Stimulated activated CD4-positive, alpha-beta T cell treated with anti-CD3 and anti-CD28 coated beads, Interleukin-1b, Interleukin-23, amount 100 ng/mL, for 1 hour (primary cell): ENCODE results near the gene ACTR1A.
A peak's percentile ranks its signal among the peaks of the same experiment; 100 is the strongest.
"Not testable (repeated sequence)": the region's sequence is repeated elsewhere in the genome, so short reads cannot be mapped to it uniquely, and the experiment has no call there.

ENCODE experiments used
- DNase-seq, 2 donors: peaks; one replicate each; pipeline ENCODE4 v3.0.0-alpha.2; 2020; ENCODE audit warnings: low read depth in 2 of 2

ACTR1A gene

DNA sequence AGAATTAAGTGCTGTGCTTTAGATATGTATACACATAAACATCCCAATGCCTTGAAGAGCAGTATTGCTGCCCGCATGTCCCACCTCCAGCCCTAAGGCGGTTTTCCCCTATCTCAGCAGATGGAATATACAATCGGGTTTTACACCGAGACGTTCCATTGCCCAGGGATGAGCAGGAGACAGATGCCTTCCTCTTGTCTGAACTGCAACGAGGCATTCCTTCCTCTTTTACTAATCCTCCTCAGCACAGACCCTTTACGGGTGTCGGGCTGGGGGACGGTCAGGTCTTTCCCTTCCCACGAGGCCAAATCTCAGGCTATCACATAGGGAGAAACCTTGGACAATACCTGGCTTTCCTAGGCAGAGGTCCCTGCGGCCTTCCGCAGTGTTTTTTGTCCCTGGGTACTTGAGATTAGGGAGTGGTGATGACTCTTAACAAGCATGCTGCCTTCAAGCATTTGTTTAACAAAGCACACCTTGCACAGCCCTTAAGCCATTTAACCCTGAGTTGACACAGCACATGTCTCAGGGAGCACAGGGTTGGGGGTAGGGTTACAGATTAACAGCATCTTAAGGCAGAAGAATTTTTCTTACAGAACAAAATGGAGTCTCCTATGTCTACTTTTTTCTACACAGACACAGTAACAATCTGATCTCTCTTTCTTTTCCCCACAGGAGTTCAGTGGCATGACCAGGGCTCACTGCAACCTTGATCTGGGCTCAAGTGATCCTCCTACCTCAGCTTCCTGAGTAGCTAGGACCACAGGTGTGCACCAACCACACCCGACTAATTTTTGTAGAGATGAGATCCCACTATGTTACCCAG is 47.6 kb downstream of the ACTR1A start:
- not testable (repeated sequence) for DNase-seq

DNA sequence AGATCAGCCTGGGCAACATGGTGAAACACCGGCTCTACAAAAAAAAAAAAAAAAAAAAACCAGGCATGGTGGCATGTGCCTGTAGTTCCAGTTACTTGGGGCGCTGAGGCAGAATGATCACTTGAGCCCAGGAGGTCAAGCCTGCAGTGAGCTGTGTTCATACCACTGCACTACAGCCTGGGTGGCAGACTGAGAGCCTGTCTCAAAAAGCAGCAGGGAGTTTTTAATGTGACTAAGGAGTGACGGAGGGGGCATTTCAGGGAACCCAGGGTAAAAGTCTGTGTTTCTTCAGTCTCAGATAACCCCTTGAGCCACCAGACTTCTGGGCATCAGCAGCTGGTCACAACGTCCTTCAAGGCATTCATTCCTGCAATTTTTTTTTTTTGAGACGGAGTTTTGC is 49.0 kb downstream of the ACTR1A start:
- DNase-seq, result no peak

DNA sequence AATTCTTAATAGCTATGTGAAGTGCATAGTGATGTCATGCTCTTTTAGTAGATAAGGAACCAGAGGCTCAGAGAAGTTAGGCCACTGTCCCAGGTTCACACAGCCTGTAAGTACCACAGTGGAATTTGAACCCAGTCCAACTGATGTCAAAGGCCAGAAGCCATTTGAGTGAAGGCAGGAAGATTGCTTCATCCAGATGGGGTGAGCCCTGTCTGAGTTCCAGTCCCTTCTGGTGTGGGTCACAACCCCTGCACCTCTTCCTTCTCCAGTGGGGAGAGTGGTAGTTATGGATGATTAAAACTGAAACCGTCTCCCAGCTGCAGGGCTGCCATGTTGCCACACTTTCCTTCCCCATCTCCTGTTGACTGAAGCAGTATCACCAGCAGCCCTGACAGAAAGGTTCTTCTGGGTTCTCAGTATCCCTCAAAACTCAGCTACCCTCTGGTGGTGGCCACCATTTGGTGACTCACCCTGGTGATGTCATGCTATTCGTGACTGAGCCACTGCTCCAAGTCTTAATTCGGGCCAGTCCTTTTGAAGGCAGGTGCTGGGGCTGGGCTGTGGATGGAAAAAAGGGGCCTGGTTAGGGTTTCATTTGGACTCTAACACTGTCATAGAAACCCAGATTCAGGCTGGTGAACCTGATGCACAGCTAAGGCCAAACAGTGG is 49.7 kb downstream of the ACTR1A start:
- DNase-seq, result no peak

DNA sequence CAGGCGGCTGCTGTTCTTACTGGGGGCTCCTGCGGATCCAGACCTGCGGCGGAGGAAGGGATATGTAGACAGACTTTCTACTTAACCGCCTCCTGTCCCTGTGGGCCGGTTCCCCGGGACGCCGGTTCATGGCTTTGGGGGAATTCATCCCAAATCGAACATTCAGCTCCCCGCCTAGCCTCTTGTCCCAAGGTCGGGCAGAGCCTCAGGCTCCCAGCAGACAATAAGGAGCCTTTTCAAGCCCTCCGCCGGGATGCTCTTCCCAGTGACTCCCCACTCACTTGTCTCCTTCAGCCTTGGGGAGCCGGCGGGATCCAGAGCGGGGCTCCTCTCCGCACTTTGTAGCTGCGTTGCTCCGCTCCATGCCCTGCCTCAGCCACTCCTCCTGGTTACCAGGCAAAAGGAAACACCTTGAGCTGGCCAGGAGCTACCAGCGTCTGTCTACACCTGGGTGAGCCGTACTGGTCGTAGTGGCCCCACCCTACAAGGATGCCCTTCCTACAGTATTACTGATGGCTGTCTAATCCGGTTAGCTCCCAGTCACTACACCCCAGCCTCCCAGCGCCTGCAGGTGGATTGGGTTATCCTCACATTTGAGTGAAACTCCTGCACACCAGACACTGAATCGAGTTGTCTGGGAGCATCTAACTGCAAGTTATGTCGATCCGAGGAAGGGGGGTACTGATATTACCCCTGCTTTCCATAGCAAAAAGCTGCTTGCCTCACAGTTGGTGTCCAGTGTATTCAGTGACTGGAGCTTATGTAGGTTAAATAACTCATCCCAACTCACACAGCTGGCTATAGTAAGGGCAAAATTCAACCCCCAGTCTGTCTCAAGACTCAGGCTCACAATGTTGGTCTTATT is 51.2 kb downstream of the ACTR1A start, which contains the start of gene C10orf95:
Gene C10orf95 (minus strand): TSS at position 439 of the 865 bp plus-strand sequence. CDS start 450 bp downstream, outside the sequence.
- DNase-seq, result no peak

DNA sequence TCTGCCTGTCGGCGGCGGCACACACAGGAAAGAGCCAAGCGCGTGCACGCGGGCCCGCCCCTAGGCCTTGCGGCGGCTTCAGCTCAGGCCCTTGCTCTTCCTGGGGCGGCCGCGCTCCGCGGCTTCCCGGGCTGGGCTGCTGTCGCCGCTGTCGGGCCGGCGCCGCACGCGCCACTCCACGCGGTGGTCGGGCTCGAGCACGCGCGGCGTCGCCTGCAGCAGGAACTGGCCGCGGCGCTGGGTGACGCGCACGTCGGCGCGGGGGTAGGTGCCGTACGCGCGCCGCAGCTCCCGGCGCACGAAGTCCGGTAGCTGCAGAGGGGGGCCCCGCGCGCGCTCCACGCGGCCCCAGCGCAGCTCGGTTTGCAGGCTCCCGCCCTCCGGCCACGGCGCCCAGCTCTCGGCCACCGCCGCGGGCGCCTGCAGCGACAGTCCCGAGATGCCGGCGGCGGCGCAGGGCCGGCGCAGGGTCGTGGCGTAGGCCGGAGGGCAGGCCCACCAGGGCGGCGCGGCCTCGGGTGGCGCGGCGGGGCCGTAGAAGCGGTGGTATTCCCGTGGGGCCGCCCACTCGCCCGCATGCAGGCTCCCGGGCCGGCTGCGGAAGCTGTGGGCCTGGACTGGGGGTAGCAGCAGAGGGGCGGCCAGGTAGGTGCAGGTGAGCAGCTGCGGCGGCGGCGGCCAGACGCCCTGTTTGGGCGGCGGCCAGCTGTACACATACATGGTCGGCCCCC is 52.0 kb downstream of the ACTR1A start:
- DNase-seq, result peak; percentile 59 to 73

DNA sequence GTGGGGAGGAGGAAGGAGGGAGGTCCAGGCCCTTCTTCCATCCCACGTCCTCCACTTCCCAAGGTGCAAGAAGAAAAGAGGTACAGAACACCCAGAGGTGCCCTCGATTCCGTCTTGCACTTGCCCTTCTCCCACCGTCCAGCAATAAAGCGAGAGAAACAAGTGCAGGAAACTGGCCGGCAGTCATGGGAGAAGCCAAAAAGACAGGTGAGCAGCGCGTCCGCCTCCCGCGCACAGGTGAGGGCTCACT is 52.5 kb downstream of the ACTR1A start:
- DNase-seq, result no peak

DNA sequence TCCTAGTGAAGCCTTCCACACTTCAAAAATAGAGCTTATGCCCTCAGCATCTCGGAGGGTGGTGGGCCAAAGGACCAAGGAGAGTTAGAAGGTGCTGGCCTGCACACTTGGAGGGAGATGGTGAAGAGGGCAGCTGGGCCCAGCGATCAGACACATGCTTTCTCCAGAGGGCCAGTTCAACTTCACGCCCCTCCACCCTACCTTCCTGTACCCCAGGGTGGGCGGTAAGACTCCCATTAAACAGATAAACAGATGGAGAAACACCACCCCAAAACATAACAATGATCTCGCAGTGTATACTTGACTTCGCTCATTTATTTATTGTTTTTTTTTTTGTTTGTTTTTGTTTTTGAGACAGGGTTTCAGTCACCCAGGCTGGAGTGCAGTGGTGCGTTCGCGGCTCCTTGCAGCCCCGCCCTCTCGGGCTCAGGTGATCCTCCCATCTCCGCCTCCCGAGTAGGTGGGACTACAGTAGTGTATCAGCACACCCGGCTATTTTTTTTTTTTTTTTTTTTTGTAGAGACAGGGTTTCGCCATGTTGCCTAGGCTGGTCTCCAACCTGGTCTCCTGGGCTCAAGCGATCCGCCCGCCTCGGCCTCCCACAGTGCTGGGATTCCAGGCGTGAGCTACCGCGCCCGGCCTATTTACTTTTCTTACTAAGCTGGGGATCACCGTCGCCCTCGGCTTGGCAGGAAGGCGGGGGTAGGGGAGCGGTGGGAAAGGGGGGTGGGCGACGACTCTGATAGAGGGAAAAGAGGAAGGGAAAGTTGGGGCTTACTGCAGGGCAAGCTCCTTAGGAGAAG is 53.0 kb downstream of the ACTR1A start:
- peak; percentile 56 to 65 for DNase-seq

DNA sequence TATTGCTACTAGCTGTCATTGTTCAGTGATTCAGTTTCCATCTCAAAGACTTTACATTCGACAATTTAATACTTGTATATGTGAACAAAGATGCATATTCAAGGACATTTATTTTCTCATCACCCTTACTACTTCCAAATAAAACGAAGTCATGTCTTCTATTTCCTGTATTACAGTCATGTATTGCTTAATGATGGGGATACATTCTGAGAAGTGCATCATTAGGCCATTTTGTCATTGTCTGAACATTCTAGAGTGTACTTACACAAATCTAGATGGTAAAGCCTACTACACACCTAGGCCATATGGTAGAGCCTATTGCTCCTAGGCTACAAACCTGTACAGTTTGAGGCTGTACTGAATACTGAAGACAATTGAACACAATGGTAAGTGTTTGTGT is 57.7 kb downstream of the ACTR1A start:
- DNase-seq, result no peak

DNA sequence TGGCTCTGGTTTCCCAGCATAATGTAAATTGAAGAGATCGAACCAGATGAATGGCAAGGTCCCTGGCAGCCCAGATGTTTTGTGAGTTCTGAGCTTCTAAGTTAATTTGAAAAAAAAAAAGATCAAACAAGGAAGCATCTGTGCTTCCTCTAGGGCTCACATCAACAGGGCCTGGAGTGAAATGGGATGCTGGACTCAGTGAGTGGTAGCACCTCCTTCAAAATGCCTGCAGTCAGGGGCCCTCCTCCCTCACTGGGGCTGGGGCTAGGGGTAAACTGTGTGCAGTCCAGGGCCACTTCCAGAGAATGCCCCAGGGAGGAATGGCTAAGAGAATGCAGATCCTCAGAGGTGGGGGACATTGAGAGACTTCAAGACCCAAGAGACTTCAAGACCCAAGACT is 64.1 kb downstream of the ACTR1A start:
- DNase-seq, result no peak

DNA sequence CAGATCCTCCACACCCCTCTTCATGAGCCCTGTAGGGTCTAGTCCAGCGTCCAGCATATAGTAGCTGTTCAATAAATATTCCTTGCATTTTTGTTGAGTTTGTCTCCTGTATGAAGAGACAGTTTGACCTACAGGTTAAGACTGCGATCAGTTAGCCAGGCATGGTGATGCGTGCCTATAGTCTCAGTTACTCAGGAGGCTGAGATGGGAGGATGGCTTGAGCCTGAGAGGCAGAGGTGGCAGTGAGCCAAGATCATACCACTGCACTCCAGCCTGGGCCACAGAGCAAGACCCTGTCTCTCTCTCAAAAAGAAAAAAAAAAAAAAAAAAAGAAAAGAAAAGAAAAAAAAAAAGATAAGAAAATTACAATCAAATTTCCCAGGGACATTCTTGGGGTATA is 65.0 kb downstream of the ACTR1A start:
- DNase-seq, result no peak

DNA sequence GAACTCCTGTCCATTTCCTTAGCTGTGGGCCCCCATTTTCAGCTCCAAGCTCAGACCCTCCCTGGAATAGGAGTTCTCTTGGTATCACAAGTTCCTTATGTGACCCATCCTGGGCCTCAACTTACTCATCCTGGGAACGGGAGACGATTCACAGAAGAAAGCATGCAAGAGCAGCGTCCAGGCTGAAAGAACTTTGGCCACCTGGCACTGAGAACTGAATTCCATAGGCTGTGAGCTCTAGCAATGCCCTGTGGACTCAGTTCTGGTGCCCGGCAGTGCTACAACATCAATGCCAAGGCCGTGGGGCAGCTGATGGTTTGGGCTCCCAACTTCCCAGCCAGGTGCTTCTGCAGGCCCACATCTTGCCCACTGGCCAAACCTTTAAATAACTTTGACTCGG is 66.2 kb downstream of the ACTR1A start:
- no peak for DNase-seq

DNA sequence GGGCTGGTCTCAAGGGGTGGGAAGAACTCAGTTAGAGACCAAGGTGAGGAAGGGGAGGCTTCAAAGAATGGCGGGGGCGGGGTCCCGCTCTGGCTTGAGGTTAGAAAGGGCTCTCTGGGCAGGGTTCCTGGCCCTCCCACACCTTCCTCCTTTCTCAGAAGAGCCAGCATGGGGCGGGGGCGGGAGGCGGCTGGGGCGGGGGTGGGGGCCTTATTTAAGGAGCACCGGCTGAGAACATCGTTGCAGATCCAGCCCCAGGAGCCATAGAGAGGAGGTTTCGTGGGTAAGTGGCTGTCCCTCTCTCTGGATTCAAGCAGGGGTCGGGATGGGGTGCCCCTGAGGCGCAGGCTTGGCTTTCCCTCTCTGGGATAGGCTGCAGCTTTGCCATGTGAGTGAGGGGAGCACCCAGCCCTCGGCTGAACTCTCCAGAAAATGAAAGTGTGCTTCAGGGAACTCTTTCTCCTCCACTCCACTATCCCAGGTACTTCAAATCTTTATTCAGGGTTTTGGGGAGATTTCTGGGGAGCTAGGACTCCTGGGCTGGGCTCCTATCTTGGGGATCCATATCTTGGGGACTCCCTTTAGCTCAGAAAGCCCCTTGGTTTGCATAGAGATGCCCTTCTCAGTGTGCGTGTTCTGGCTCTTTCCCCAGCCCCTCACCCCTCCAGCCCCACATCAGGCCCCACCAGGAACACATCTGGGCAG is 66.8 kb downstream of the ACTR1A start:
- no peak for DNase-seq

DNA sequence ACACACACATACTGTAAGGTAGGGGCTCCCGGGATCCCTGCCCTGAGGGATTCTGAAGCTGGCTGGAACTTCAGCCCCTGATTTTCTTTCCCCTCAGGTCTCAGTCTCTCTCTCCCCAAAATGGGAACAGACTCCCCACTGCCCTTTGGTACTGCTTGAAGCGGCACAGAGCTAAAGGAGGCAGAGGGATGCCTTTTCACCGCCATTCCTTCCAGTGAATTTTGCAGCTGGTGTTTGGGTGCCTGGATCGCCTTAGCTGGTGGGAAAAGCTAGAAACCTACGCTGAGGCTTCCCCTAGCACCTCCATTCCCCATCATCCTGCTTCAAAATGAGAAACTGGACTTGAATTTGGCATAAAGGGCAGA is 67.4 kb downstream of the ACTR1A start:
- DNase-seq, result no peak

DNA sequence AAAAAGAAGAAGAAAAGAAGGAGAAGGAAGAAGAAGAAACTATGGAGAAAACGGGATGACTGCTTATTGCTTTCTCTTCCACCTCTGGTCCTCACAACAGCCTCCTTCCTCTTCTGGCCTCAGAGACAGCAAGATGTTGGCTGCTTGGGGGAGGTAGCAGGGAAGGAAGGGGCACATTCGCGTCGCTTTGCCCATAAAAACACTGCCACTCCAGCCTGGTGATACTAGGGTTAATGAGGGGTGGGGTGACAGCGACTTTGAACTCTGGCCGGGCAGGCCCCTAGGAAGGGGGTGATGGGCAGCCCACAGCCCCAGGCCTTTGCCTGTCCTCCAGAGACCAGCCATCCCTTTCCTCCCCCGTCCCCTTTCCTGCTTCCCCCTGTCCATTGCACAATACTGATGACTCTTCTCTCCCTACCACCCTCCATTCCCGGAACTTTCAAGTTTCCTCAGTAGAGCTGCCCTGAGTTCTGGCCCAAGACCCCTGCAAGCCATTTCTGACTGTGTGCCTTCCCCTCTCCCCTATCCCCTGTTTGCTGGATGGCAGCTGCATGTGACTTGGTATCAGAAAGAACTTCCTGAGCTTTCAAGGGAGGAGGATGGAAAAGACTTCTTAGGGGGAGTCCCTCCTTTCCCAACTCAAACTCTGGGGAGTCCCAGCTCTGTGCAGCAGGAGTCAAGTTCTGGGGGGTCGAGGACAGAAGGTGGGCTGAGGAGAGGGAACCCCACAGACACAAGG is 67.9 kb downstream of the ACTR1A start:
- DNase-seq, result no peak

DNA sequence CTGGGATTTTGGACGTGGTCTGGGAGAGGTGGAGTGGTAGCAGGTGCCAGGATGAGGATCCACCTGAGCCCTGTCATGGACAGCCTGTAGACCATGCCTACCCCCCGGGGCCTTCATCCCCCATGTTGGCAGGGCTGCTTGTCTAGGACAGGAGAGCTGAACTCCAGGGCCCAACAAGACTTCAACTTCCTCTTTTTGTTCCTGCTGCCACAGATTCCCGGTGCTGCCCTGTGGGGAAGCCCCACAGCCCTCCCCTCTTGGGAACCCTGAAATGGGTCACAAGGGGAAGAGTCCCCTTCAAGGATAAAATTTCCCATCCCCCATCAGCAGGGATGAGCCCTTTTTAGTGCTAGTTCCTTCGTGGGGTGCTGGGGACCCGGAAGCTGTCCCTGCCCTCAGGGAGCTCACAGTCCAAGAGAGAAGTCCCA is 68.9 kb downstream of the ACTR1A start:
- DNase-seq, result no peak

DNA sequence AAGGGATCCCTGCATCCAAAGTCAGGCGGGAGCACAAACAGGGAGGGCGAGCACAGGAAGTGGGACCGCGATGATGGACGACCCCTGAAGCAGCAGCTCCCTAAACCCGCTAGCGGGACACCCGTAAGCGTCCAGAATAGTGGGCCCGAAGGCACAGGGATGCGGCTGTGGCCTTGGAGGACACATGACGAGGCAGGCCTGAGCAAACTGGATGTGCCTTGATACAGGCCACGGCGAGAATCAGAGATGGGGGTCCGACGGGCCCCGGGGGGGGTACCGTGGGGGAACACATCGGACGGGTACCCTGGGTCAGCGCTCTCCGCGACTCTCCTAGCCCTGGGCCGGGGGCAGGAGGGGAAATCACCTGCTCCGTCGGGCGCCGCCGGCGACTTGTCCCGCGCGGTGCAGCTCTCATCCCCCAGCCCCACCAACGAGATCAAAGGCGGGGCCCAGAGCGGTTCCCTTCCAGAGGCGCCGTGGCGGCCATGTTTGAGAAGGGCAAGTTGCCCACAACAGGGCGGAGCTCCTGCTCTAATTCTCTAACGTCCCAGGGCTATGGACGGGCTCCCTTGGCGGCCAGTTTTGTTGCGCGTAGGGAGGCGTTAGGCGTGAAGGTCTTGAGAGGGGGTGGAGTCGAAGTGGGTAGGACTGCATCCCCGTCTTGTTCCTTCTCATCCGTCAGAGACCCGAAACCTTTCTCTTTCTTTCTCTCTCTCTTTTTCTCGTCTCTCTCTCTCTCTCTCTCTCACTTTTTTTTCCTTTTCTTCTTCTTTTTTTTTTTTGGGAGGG is 70.2 kb downstream of the ACTR1A start, which contains the start of gene CUEDC2:
Gene CUEDC2 (minus strand): TSS at position 413 of the 789 bp plus-strand sequence. CDS start 7,386 bp downstream, outside the sequence.
- DNase-seq, result peak; percentile 87 to 97

DNA sequence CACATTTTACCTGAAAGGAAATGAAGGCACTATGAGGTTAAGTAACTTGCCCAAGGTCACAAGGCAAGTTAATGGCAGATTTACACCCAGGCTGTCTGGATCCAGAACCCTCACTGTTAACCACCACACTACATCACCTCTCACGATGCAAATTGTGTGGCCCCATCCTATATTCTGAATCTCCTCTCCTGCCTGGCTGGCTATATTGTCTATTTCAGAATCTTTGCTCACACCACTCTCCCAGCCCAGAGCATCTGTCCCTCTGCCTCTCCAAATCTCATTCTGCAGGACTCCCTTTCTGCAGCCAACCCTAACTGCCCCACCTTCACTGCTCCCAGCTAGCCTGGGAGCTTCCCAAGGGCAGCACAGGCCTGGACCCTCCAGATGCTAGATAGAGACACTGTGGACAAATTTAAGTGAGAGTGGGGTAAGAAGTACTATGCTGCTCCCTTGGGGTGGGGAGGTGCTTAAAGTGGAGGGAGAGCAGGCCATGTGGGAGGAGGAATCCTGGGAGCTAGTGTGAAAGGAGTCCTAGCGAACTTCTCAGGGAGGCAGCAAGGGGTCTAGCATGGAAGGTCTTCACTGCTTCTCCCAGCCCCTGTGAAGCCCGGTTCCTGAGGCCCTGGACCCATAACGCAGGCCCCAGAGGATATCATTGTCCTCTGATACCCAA is 70.9 kb downstream of the ACTR1A start:
- DNase-seq, result no peak

DNA sequence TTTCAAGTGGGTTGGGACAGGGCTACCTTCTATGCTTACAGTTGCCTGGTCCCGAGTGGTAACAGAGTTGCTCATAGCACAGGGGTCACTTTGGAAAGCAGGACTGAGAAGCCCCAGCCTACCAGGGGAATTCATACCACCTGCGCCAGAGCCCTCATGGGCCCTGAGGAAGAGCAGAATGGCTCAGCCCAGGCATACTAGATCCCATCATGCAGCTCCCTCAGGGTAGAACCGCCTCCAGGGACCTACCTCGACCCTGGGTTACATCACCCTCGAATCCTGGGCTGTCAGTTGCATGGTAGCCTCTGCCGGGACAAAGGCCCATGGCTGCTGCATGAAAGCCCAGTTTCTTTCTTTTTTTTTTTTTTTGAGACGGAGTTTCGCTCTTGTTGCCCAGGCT is 73.0 kb downstream of the ACTR1A start:
- no peak for DNase-seq
